Right lobe of liver (tissue), 4 donors: Measurements from ENCODE around the gene CEP57L1.

Experiments used
- POLR2A ChIP-seq: fragments of 450-650 bp; IDR thresholded peaks from one replicate; pipeline ENCODE4 v1.6.1; 2017; ENCODE audit warnings: antibody characterized with exemption, mild to moderate bottlenecking
- TF ChIP-seq, protein P1 (sequence below), 4 donors: fragments of 200-600 bp in 3 of 4; fragments of 450-650 bp in 1 of 4; IDR thresholded peaks; one replicate each; pipeline versions ENCODE4 v1.5.1 to v1.8.0; 2016 to 2022; ENCODE audit warnings: antibody characterized with exemption in 4 of 4, mild to moderate bottlenecking in 2 of 4
- donor health status: DM: no; HTN: no; CAD: no.
- donor health status: DM: no; HTN: no; CAD: no.
- donor health status: DM: no; HTN: yes; CAD: no.

DNA sequence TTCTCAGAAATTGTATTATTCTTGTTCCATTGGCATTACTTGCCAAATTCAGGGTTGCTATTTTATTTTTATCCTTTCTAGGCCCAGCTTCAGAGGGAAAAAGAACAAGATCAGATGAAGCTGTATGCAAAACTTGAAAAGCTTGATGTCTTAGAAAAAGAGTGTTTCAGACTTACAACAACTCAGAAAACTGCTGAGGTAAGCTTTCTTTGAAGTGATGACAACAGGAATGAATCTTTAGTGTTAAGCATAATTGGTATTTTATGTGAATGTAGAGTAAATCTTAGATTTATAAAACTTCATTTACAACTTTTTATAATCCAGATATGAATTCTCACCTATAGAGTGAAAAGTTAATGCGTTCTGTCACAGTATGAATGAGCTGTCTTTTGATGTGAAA lies 58.4 kb downstream of the CEP57L1 start:
- no peak for TF ChIP-seq POLR2A
- TF ChIP-seq, protein P1, sequence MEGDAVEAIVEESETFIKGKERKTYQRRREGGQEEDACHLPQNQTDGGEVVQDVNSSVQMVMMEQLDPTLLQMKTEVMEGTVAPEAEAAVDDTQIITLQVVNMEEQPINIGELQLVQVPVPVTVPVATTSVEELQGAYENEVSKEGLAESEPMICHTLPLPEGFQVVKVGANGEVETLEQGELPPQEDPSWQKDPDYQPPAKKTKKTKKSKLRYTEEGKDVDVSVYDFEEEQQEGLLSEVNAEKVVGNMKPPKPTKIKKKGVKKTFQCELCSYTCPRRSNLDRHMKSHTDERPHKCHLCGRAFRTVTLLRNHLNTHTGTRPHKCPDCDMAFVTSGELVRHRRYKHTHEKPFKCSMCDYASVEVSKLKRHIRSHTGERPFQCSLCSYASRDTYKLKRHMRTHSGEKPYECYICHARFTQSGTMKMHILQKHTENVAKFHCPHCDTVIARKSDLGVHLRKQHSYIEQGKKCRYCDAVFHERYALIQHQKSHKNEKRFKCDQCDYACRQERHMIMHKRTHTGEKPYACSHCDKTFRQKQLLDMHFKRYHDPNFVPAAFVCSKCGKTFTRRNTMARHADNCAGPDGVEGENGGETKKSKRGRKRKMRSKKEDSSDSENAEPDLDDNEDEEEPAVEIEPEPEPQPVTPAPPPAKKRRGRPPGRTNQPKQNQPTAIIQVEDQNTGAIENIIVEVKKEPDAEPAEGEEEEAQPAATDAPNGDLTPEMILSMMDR (IDR thresholded peaks at IDR 0.05) = no peak
